Rectal smooth muscle tissue (tissue), 1 donor: ENCODE results near the gene WDSUB1.

Experiments used
- H3K27ac ChIP-seq: one replicate; pipeline ENCODE4 v1.7.0; 2013; ENCODE audit warnings: low read depth, low read length, inconsistent platforms
- H3K27me3 ChIP-seq: one replicate; pipeline ENCODE4 v1.7.0; 2013; ENCODE audit warnings: low read length; ENCODE audit not compliant: control insufficient read depth, insufficient read depth
- H3K36me3 ChIP-seq: one replicate; pipeline ENCODE4 v1.7.0; 2013; ENCODE audit warnings: low read length; ENCODE audit not compliant: control insufficient read depth, insufficient read depth
- H3K4me1 ChIP-seq: one replicate; pipeline ENCODE4 v1.7.0; 2013; ENCODE audit warnings: low read length; ENCODE audit not compliant: control insufficient read depth, insufficient read depth
- H3K4me3 ChIP-seq: one replicate; pipeline ENCODE4 v1.7.0; 2013; ENCODE audit warnings: low read length
- H3K9ac ChIP-seq: one replicate; pipeline ENCODE4 v1.7.0; 2013; ENCODE audit warnings: low read length

WDSUB1 gene, protein sequence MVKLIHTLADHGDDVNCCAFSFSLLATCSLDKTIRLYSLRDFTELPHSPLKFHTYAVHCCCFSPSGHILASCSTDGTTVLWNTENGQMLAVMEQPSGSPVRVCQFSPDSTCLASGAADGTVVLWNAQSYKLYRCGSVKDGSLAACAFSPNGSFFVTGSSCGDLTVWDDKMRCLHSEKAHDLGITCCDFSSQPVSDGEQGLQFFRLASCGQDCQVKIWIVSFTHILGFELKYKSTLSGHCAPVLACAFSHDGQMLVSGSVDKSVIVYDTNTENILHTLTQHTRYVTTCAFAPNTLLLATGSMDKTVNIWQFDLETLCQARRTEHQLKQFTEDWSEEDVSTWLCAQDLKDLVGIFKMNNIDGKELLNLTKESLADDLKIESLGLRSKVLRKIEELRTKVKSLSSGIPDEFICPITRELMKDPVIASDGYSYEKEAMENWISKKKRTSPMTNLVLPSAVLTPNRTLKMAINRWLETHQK

DNA sequence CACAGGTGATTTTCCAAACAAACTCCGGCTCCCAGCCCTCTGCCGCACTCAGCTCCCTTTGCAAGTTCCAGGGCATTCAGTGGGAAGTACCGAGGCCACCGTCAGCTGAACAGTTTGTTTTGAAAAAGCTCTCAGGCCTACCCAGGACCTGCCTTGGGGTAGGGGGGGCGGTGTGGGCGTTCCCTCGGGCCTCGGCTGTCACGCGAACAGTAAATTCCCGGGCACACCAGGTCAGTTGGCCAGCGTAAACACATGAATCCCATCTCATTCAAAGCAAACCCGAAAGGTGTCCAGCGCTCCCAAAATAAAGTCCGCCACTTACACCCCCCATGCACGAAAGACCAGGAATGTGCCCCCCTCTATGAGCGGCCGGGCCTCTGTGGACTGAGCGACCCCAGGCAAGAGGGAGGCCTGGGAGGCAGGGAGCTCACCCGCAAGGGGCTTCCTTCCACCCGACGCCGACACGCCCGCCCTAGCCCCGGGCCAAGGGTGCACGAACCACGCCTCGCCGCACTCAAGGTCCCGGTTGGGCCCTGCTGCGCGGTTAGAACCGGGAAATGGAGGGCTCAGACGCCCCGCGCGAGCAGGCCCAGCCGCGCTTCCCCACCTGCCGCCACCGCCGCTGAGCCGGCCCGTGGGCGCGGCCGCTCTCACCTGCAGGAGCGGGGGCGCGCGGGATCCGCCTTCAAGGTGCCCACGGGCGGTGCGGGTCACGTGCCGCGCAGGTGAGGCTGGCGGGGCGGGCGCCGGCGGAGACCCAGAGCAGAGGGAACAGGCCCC, at the start of gene WDSUB1:
TSS of gene WDSUB1 (minus strand) at position 775 of the 780 bp plus-strand sequence. CDS start 3,634 bp downstream, outside the sequence.
- Histone ChIP-seq H3K4me1 (no peaks in the 10 kb centered on the region), H3K4me3 (peak within 1 kb of the TSS; percentile 96), H3K27me3 (no peaks in the 10 kb centered on the region), H3K27ac (peak within 1 kb of the TSS; percentile 85), H3K36me3 (no peaks in the 10 kb centered on the region), H3K9ac (peak within 1 kb of the TSS; percentile 90)

DNA sequence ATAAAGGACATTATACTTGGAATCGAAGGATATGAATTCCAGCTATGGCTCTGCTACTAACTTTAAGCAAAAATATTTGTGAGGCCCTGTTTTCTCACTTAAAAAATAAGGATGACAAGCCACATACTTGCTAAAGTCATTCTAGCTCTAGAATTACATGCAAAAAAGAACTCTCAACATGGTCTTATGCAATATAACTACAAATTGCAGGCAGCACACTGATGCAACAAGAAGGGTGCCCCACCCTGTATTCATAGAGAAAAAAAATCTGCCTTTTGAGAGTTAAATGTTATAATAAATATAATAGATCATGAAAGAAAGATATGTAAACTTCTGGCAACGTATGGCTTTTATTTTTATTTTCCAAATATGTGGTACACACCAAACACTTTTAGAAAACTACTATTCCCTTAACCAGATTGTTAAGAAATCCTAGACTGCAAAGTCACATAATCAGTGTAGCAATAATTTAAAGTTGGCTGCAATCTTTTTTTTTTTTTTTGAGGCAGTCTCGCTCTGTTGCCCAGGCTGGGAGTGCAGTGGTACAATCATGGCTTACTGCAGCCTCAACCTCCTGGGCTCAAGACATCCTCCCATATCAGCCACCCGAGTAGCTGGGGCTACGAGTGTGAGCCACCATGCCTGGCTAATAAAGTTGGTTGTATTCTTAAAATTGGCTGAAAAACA, 40.2 kb upstream of the WDSUB1 start:
- Histone ChIP-seq H3K4me1 (no peaks in the 10 kb centered on the region), H3K36me3 (peaks cover 8% of the 10 kb centered on the region), H3K27ac (no peak overlapping the region), H3K9ac (no peak overlapping the region), H3K4me3 (no peak overlapping the region), H3K27me3 (no peaks in the 10 kb centered on the region)

DNA sequence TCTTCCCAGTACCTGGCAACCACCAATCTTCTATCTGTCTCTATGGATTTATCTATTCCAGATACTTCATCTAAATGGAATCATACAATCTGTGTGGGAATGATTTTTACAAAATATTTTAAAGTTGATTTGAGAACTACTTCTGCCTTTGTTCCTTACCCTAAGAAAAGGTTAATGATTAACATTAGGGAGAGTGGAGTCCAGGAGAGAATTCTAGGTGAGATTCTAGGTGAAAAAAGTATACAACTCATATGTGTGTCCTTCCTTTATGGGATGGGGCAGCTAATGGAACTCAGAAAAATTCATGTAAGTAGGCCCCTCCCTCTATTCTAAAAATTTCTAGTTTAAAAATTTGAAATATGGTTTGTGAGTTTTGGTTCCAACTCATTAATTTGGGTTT, 35.9 kb upstream of the WDSUB1 start:
- Histone ChIP-seq H3K27me3 (no peaks in the 10 kb centered on the region), H3K36me3 (peaks cover 10% of the 10 kb centered on the region), H3K4me1 (no peaks in the 10 kb centered on the region), H3K27ac (no peak overlapping the region), H3K4me3 (no peak overlapping the region), H3K9ac (no peak overlapping the region)

DNA sequence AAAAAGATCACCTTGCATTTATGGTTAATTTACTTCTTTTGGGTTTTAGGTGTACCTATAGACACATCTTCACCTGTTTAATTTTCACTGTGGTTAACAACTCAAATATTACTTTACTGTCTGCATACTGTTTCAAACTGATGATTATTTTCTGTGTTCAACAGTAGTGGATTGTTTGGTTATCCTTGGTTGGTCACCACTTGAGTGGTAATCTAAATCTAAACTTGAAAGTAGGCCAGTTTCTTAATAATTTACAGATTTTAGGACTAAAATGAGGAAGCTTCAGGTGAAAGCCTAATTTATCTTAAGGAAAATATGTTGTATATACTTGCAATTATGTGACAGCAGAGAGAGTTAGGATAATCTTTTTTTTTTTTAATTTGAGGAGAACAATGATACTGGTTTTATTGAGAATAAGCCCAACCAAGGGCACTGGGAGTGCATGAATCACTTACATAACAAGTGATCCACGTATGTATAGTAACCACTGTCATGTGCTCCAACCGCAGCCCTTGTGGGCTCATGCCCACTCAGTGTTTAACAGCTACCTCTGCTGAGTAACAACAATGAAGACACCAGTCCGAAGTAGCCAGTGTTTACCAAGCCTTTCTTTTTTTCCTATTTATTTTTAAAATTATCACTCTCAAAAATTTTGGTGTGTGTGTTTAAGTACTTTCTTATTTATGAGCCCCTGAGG, 31.0 kb upstream of the WDSUB1 start:
- no peak overlapping the region for H3K9ac ChIP-seq
- H3K27ac ChIP-seq: no peak overlapping the region
- no peaks in the 10 kb centered on the region for H3K27me3 ChIP-seq
- peaks cover 10% of the 10 kb centered on the region for H3K36me3 ChIP-seq
- no peak overlapping the region for H3K4me3 ChIP-seq
- no peaks in the 10 kb centered on the region for H3K4me1 ChIP-seq

DNA sequence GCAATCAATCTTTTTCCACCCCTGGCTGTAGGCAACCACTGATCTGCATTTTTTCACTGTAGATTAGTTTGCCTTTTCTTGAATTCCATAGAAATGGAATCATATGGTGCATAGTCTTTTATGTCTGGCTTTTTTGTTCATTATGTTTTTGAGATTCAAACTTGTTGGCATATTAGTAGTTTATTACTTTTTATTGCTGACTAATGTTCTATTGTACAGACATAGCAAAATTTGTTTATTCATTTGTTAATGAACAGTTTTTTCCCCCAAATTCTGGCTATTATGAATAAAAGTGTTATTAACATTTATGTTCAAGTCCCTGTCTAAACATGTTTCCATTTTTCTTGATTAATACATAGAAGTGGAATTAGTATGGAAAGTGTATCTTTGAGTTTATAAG, 21.4 kb upstream of the WDSUB1 start:
- Histone ChIP-seq H3K27me3 (no peaks in the 10 kb centered on the region), H3K4me1 (no peaks in the 10 kb centered on the region), H3K9ac (no peak overlapping the region), H3K27ac (no peak overlapping the region), H3K36me3 (no peaks in the 10 kb centered on the region), H3K4me3 (no peak overlapping the region)

DNA sequence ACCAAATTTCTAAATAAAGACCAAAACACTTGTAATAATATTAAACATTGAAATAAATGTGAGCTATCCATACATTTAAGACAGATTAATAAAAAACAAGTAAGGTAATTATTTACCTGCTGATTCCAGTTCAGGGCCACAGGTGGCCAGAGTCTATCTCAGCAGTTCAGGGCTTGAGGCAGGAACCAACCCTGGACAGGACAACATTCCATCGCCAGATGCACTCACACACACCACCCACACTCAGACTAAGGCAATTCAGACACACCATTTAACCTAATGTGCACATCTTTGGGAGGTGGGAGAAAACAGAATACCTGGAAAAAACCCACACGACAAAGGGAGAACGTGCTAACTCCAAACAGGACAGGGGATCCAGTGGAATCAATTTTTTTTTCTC, 14.1 kb upstream of the WDSUB1 start:
- H3K9ac ChIP-seq: no peak overlapping the region
- H3K36me3 ChIP-seq: no peaks in the 10 kb centered on the region
- H3K27ac ChIP-seq: no peak overlapping the region
- no peaks in the 10 kb centered on the region for H3K27me3 ChIP-seq
- no peak overlapping the region for H3K4me3 ChIP-seq
- no peaks in the 10 kb centered on the region for H3K4me1 ChIP-seq

DNA sequence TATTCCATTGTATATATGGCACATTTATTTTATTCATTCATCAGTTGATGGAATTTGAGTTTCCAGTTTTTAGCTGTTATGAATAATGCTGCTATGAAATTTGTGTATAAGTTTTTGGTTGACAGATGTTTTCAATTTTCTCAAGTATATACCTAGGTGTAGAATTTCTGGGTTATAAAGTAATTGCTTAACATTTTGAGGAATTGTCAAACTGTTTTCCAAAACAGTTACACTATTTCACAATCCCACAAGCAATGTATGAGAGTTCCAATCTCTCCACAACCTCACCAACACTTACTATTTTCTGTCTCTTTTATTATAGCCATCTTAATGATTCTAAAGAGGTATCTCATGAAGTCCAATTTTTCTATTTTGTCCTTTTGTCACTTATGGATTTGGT, 12.5 kb upstream of the WDSUB1 start:
- Histone ChIP-seq H3K4me3 (no peak overlapping the region), H3K27ac (no peak overlapping the region), H3K9ac (no peak overlapping the region), H3K36me3 (no peaks in the 10 kb centered on the region), H3K27me3 (no peaks in the 10 kb centered on the region), H3K4me1 (no peaks in the 10 kb centered on the region)

DNA sequence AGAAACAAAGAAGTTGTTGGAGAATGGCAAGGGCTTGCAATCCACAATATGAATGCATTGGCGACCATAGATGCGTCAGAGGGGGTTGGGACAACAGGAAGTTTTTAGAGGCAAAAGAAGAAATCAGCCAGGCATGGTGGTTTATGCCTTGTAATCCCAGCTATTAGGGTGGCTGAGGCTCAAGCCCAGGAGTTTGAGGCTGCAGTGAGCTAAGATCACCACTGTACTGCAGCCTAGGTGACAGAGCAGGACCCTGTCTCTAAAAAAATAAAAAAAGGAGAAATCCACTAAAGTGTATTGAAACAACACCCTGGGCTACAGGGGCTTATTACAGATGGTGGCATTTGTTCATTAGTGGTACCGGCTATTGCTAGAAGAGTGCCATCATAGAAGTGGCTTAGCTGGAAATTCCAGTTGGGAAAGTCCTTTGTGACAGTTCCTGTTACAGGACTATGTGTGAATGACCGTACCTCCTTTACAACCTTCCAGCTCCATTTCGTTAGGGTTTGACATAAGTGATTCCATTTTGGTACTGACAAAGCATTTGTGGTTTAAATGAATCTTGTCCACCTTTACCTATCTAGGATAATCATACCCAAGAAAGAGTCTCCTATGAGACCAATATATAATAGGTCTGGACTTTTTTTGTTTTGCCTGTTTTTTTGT, 10.7 kb upstream of the WDSUB1 start:
- Histone ChIP-seq H3K36me3 (no peaks in the 10 kb centered on the region), H3K27ac (no peak overlapping the region), H3K27me3 (no peaks in the 10 kb centered on the region), H3K4me3 (no peak overlapping the region), H3K9ac (no peak overlapping the region), H3K4me1 (no peaks in the 10 kb centered on the region)

DNA sequence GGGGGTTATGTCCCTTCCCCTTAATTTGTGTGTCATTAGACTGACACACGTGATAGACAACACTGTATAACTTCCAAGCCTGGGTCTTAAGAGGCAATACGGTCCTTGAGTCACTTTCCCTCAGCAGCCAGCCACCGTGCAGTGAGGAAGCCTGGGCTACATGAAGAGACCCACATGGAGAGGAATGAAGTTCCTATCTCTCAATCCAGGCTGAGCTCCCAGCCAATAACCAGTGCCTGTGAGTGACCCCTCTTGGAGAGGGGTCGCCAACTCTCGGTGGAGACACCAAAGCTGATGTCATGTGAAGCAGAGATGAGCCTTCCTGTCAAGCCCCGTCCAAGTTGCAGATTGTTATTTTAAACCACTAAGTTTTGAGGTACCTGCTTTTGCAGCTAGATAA, 5.7 kb upstream of the WDSUB1 start:
- Histone ChIP-seq H3K9ac (no peak overlapping the region), H3K4me1 (no peaks in the 10 kb centered on the region), H3K27me3 (no peaks in the 10 kb centered on the region), H3K4me3 (no peak overlapping the region), H3K27ac (no peak overlapping the region), H3K36me3 (no peaks in the 10 kb centered on the region)

DNA sequence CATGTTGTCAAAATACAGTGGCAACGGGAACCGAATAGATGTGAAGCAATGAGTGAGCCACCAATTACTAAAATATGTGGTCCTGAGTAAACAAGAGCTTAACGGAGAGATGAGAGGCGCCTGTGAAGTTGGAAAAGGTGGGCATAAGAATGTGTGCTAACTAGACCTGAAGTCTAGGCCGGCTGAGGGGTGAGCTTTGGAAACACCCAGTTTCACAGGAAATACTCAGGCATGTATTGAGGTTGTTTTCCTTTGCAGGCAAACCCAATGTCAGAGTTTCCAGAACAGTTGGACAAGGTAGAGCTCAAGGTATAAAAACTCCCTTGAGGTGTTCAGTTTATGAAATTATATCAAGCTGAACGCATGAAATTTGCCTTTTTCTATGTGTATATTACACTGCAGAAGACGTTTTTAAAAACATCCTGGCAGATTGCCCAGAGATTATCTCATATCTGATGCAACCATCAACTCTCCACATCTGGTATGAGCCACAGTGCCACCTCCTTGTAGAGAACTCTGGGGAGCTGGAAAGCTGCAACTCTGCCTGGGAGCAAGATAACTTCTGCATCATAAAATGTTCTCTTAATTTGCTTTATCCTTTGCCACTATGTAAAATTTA, 3.9 kb upstream of the WDSUB1 start:
- H3K27ac ChIP-seq: no peak overlapping the region
- H3K27me3 ChIP-seq: no peaks in the 10 kb centered on the region
- H3K4me1 ChIP-seq: no peaks in the 10 kb centered on the region
- no peaks in the 10 kb centered on the region for H3K36me3 ChIP-seq
- no peak overlapping the region for H3K4me3 ChIP-seq
- no peak overlapping the region for H3K9ac ChIP-seq

DNA sequence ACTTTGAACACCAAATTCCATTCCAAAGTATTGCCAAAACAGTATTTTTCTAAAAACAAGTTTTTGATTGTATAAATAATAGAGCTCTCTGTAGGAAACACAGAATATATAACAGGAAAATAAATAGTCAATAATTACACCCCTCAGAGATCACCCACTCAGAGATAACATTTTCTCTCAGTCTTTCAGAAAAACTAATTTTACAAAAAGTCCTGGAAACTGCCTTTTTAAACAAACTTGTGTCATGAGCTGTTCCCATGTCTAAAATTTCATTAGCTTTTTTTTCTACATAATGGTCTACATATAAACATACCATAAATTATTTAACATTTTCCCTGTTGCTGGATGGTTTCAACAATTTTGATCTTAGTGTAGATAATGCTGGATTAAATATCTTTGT, 1.2 kb upstream of the WDSUB1 start:
- Histone ChIP-seq H3K36me3 (no peaks in the 10 kb centered on the region), H3K4me1 (no peaks in the 10 kb centered on the region), H3K27me3 (no peaks in the 10 kb centered on the region), H3K4me3 (no peak overlapping the region), H3K9ac (no peak overlapping the region), H3K27ac (peak overlapping the region; percentile 83)
